ENCODE data around the gene POLR2J.
"Not testable (repeated sequence)": the region's sequence is repeated elsewhere in the genome, so short reads cannot be mapped to it uniquely, and the experiment has no call there.

POLR2J gene

DNA sequence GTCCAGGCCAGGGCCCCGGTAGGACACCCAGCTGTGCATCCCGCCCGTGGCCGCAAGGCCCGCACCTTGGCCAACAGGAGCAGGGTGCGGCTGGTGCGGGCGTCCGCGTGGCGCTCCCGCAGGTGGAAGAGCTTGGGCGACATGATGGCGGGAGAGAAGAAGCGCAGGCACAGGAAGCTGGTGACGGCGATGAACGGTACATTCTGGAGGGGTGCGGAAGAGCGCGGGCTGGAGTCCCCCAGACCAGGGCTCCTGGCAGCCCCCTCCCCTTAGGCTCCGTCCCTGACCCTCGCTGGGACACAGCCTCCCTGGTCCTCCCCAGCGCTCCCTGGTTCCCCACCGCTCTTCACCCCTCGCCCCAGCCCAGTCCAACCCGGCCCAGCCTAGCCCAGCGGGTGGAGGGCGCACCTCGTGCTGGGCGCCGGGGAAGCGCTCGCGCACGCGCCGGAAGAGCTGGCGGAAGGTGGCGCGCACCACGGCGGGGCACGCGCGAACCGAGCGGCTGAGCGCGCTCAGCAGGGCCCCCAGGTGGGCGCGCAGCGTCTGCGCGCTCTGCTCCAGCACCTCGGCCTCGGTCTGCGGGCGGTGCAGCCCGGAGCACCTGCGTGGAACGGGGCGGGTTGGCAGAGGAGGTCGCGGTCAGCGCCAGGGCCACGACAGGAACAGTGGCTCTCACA lies 15.9 kb upstream of the POLR2J start:
- not testable (repeated sequence) for DNase-seq

DNA sequence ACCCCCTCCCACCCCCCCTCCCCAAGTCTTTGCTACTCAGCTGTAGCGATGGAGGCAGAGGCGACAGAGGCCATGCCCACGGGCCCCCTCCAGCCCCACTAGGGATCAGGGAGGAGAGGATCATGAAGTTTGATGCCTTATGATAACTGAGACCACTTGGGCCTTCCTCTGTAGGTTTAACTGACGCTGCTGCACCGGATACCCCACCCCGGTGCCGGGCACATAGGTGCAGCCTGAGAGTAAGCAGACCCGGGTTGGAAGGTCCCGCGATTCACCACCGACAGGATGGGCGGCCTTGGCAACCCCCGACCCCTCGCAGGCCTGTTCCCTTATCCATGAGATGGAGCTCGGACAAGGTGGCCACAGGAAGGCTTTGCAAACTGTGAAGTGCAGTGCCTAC lies 15.3 kb upstream of the POLR2J start:
- DNase-seq = not testable (repeated sequence)

DNA sequence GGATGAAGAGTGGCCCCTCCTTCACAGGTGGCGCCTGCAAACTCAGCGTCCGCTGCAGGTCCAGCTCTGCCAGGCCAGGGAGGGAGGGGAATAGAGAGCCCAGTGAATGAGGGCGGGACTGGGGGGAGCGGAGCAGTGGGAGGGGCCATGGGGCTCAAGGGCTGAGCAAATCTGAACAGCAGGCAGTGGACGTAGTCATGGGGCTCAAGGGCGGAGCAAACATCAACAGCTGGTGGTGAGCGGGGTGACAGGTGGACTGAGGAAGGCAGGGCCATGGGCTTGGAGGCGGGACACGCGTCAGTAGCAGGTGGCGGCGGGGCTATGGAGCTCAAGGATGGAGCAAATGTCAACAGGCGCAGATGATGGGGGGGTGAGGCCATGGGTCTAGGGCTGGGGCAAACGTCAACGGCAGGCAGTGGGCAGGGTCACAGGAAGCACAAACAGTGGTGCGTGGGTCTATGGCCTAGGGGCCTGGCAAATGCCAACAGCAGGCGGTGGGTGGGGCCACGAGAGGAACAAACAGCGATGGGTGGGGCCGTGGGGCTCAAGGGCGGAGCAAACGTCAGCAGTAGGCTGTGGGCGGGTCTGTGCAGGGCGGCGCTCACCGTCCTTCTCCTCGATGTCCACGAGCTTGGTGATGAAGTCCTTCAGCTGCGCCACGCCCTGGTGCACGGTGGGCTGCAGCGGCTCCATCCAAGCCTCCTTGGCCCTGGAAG lies 14.7 kb upstream of the POLR2J start:
- not testable (repeated sequence) for DNase-seq

DNA sequence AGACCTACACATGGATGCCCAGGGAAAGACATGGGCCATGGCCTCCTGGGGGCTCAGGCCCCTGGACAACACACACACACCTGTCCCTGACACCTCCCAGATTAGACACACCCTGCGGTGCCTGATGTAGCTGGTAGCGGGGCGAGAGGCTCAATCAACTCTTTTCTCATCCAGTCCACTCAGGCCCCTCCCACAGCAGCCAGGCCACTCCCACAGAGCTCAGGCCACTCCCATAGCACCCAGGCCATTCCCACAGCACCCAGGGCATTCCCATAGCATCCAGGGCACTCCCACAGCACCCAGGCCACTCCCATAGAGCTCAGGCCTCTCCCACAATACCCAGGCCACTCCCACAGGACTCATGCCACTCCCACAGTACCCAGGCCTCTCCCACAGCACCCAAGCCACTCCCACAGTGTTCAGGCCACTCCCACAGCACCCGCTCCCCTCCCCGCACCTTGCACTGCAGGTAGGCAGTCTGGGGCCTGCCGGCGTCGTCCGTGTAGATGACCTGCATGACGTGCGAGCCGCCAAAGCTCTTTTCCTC lies 11.9 kb upstream of the POLR2J start:
- not testable (repeated sequence) for DNase-seq

DNA sequence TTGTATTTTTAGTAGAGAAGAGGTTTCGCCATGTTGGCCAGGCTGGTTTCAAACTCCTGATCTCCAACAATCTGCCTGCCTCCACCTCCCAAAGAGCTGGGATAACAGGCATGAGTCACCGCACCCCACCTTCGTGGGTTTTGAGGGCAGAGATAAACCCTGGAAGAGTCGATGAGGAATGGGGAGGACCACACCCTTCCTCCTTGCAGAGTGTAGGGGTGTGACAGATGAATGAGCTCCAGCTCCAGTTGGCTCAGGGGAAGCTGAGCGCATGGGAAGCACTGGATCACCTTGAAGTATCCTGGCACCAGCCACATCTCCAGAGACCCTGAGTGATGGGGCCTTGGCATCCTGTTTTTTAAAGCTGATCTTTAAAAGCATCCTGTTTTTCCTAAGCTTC lies 5.6 kb upstream of the POLR2J start:
- DNase-seq = not testable (repeated sequence)

DNA sequence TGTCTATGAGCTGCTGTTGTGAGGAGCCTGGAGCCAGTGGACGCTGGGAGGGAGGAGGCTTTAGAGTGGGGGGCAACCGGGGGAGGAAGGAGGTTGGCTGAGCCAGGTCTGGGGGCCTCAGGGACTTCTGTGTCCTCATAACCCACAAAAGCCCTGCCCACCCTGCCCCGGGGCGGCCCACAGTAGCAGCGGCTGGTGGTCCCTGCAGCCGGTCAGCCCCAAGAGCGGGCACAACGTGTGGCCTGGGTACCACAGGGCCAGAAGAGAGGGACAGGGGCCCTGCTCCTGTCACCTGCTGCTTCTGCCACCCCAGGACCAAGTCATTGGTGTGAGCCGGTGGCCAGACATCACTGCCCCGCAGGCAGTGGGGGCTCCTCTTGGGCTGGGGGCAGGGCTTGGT lies 3.2 kb upstream of the POLR2J start:
- DNase-seq = not testable (repeated sequence)

DNA sequence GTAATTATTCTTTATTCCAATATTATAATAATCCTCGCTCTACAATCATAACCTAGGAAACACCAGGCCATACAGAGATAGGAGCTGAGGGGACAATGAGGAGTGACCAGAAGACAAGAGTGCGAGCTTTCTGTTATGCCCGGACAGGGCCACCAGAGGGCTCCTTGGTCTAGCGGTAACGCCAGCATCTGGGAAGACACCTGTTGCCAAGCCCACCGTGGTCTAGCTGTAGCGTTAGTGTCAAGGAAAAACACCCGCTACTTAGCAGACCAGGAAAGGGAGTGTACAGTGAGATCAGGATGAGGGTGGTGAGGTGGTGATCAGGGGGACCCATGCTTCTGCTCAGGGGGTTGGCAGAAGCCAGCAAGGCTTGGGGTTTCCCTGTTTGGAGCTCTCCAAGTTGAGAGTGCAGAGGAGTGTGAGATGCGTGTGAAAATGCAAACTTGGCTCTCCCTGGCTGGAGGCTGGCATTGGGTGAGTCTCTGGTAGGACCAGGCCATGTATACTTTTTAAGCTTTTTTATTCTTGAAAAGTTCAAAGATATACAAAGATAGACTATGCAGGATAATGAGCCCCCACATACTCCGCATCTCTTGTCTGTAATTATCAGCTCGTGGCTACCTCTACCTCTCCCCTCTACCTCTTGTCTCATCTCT lies 1.4 kb upstream of the POLR2J start:
- DNase-seq = not testable (repeated sequence)

DNA sequence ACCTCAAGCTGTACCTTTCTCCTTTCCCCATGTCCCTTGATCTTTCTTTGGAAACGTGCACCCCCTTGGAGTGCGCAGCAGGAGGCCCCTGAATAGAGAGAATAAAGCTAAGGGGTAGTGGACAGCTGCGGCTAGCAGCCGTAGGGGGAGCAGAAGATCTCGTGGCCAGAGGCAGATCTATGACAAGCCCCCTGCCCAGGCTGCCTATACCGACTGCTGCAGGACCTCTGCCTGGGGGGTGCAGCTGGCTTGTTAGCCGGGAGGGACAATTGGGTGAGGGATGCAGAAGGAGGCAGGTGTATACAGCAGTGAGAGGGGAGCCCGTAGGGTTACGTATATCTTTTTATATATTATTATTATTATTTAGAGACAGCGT lies 475 bp upstream of the POLR2J start:
- not testable (repeated sequence) for DNase-seq

DNA sequence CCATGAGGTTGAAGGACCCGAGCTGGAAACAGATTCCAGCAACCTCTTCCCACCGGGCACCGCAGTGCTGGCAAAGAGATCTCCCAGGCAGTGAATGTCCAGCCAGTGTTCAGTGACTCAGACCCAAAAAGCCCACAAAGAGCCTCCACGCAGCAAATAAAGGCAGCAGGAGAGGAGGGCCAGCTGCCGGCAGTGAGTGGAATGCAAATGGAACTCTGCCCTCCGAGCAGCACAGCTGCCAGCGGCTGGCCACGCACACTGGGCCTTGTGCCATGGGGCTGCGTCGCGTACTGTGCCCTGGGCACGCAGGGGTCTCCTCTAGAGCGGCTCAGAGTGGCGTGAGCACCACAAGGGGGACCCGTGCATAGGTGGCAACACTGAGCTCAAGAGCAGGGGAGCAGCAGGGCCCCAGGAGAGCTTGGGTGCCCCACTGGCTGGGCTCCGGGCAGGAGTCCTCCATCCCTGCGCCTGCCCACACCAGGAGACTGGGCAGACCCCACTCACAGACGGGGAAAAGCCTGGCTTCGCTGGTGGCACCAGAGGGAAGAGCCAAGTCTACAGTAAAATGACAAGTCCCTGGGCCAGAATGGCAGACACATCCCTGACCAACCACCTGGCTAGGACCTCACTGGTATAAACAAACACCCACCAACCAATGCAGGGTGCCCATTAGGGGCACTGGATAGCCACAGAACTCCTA lies 3.8 kb downstream of the POLR2J start:
- DNase-seq = not testable (repeated sequence)

DNA sequence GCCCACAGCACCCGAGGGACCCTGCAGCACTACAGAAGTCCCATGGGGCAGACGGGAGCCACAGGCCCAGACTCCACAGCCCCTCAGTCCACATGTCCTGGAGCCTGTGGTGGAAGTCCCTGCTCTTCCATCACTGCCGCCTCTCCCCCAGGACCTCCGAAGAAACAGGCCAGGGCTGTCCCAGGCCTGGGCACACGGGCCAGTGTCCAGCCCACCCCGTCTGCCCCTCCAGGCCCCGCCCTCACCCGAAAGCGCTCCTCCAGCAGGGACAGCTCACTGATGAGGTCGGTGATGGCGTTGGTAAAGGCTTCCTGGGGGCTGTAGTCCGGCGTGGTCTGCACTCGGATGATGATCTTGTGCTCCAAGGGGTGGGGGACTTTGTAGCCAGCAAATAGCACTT lies 4.6 kb downstream of the POLR2J start:
- DNase-seq = not testable (repeated sequence)

DNA sequence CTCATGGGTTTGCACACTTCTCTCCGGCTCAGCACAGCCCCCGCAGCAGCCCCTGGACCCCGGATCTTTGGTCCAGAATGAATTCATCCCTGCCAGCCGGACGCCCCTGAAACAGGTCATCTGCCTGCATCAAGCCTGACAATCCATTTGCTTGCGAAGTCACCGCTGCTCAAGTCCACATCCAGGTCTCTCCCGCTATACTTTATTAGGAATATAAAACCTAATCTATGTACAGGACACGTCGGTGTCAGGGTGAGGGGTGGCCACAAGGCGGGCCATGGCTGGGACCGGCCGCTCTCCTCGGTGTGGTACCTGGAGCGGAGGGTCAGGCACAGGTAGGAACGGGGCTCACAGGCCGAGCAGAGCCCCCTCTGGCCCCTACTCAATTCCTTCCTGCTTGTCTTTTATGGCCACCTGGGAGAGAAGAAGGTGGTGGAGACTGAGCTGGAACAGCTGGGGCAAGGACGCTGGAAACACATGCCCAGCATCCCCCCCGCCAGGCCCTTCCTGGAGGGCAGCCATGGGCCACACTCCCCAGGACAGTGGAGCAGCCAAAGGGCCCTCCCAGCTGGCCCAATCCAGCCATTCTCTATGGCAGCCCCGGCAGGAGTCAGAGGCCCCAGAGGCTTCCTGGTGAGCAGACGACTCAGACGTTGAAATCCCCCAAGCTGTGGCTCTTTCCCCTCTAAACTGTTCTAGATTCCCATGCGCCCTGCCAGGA lies 5.3 kb downstream of the POLR2J start:
- no peak for DNase-seq

DNA sequence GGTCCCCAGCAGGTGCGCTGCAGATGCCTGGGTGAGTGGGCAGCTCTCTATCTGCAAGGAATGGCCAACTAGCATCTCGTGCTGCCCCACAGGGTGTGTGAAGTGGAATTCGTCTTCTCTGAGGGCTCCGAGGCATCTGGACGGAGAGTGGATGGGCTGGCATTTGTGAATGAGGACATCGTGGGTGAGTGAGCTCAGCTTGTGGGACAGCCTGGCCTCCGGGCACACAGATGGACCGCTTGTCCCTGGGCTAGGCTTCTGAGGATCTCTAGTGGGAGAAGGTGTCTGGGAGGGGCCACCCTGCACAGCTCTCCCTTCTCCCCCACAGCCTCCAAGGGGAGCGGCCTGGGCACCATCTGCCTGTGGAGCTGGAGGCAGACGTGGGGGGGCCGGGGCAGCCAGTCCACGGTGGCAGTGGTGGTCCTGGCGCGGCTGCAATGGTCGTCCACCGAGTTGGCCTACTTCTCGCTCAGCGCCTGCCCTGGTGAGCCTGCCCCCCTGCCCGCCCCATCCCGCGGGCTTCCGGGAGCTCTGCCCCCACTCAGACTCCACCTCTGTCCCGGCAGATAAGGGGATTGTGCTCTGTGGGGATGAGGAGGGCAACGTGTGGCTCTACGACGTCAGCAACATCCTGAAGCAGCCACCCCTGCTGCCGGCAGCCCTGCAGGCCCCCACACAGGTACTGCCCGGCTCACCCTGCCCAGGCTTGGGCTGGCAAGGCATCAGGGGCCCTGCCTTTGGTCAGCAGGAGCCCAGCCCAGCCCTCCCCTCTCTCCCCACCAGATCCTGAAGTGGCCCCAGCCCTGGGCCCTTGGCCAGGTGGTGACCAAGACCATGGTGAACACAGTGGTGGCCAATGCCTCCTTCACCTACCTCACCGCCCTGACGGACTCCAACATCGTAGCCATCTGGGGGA lies 6.3 kb downstream of the POLR2J start:
- no peak for DNase-seq

DNA sequence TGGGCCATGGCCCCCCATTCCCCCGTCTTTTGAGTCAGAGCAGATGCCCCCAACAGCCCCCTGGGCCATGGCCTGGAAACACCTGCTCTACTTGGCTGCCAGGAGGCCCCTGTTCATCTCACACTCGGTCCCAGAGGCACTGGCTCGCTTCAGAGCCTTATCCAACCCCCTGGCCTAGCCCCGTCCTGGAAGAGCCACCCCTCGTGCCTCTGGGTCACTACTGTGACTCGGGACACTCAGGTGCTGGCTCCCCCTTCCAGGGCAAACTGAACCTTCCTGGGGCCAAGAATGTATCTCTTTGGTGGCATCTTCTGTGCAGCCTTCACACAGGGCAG lies 7.0 kb downstream of the POLR2J start:
- DNase-seq = no peak

DNA sequence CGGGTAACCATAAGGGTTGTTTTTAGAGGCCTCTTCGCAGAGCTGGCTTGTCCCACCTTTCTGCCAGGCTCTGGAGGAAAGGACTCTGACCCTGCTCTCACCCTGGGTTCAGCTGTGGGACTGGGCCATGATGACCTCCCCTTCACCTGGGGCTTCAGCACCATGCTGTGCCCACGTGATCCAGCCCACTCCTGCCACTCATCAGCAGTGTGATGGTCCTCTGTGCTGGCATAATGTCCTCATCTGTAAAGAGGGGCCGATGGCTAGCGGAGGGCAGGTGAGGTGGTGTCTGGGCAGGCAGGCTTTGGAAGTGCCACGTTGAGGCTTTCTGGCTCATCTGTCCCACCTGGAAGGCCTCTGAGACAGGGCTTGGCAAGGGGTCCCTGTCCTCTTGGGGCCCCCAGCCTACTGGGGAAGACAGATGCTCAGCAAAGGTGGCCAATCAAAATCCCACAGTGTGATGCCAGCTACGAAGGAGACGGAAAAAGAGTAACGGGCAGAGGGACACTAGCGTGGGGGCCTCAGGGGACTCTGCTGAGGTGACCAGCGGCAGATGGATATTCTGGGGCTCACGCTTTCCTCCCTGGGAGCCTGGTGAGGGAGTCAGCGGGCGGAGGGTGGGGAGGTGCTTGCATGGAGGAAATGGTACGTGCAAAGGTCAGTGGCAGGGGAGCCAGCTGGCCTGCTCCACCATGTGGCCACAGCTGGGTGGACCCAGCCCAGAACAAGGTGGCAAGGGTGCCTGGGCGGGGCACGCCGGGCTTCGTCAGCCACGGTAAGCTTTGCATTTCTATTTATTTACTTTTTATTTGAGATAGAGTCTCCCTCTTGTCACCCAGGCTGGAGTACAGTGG lies 8.5 kb downstream of the POLR2J start:
- no peak for DNase-seq

DNA sequence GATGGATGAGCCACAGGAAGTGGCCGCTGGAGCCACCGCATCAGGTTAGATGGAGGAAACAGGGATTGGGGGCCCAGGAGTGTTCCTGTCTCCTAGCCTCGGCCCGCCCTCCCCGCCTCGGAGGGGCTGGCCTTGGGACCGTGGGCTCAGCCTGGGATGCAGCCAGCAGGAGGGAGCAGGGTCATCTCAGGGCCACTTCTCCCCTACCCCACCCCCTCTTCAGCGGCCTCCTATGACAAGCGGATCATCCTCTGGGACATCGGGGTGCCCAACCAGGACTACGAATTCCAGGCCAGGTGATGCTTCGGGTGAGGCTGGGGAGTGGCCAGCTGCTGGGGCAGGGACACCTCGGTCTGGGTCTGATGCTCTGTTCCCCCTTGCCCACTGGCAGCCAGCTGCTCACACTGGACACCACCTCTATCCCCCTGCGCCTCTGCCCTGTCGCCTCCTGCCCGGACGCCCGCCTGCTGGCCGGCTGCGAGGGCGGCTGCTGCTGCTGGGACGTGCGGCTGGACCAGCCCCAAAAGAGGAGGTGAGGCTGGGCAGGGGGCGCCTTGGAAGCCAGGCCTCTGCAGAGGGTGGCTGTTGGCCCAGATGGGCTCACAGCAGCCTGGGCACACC lies 9.3 kb downstream of the POLR2J start:
- no peak for DNase-seq

DNA sequence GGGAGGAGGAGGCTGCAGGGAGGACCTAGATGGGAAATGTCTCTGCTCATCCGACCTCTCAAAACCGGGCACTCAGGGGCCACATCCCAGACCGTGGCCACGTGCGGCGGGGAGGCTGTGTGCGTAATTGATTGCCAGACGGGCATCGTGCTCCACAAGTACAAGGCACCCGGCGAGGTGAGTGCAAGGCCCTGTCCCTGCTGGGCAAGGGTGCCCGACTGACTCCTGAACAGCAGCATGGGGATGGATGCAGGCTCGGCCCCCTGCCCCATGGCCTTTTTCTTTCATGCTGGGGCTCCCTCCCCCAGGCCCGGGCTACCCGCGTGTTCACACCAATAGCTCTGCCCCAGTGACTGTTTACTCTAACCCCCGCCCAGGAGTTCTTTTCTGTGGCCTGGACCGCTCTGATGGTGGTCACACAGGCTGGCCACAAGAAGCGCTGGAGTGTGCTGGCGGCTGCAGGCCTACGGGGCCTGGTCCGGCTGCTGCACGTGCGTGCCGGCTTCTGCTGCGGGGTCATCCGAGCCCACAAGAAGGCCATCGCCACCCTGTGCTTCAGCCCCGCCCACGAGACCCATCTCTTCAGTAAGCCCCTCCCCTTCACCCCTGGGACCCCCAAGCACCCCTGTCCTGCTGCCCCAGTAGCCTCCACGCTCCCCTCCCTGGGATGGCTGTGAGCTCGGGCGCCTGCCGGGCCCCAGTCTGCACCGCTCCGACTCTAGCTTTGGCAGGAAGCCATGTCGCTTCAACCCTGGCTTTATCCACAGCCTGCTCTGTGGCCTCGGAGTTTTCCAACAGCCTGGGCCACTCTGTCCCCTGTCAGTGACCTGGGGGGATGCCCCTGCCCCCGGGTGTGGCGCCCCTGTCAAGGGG lies 10.0 kb downstream of the POLR2J start:
- no peak for DNase-seq

DNA sequence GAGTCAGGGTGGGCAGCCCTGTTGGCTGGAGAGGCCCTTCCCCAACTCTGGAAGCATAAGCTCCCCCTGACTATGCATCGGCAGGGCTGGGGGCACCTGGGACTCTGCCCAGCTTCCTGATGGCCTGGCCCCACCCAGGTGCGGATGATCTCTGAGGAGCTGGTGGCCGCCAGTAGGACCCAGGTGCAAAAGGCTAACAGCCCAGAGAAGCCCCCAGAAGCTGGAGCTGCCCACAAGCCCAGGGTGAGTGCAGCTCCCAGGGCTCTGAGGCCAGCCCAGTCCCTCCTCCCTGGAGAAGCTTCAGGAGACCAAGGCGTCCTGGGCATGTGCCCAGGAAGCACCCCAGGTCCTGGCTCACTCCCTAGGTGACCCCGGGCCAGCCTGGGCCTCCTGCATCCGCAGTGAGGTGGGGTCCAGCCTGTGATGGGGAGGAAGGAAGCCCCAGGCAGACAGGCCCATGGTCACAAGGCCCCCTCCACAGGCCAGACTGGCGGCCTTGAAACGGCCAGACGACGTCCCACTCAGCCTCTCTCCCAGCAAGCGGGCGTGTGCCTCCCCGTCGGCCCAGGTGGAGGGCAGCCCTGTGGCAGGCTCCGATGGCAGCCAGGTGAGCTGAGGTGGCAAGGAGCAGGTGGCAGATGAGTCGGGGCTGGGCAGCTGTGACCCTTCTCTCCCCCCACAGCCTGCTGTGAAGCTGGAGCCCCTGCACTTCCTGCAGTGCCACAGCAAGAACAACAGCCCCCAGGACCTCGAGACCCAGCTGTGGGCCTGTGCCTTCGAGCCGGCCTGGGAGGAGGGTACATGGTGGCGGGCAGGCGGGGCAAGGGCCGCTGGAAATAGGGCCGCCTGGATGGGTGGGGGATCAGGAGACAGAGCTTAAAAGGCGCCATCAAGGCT lies 10.9 kb downstream of the POLR2J start:
- DNase-seq = no peak

DNA sequence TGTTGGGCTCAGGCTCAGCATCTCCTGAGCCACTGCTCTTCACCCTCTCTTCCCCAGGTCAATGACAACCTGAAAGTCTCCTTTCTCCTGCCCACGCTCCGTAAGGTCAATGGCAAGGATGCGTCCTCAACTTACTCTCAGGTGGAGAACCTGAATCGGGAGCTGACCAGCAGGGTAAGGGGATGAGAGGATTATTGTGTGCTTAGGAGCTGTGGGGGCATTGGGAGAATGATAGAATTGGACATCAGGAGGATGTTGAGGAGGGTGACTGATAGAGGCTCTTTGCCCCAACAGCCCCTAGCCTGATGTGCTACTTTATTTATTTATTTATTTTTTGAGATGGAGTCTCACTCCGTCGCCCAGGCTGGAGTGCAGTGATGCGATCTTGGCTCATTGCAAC lies 12.6 kb downstream of the POLR2J start:
- no peak for DNase-seq

Data from NCI-H446 treated with DMSO at 0.1 percent for 48 hours (cell line).